HG03442 (cell line): Measurements from ENCODE around the gene ATF6.
A peak's percentile ranks its signal among the peaks of the same experiment; 100 is the strongest.
"Not testable (repeated sequence)": the region's sequence is repeated elsewhere in the genome, so short reads cannot be mapped to it uniquely, and the experiment has no call there.

ENCODE experiments used
- ATAC-seq: cut with Tn5 transposase; IDR thresholded peaks from one replicate; pipeline ENCODE4 v1.9.1; 2021; ENCODE audit warnings: mild to moderate bottlenecking, moderate library complexity; ENCODE audit not compliant: unreplicated experiment

The ATF6 gene

GRCh38 chr1:161777261-161777660 is 11.1 kb downstream of the ATF6 start:
- ATAC-seq = no peak

- ATAC-seq = no peak
Measured at GRCh38 chr1:161778522-161778921, 12.4 kb downstream of the ATF6 start.

GRCh38 chr1:161779393-161779792 is 13.3 kb downstream of the ATF6 start:
- ATAC-seq = no peak

- ATAC-seq = peak; percentile 65
Measured at GRCh38 chr1:161781995-161782394, 15.9 kb downstream of the ATF6 start.

GRCh38 chr1:161782886-161783285 is 16.8 kb downstream of the ATF6 start:
- no peak for ATAC-seq

- no peak for ATAC-seq
Measured at GRCh38 chr1:161784968-161785367, 18.8 kb downstream of the ATF6 start.

GRCh38 chr1:161787355-161787754 is 21.2 kb downstream of the ATF6 start:
- ATAC-seq = no peak

GRCh38 chr1:161790587-161791317 is 24.6 kb downstream of the ATF6 start:
- ATAC-seq = no peak

GRCh38 chr1:161791904-161792655 is 26.0 kb downstream of the ATF6 start:
- ATAC-seq = no peak

GRCh38 chr1:161792740-161793139 is 26.6 kb downstream of the ATF6 start:
- ATAC-seq = peak; percentile 87

GRCh38 chr1:161799792-161800191 is 33.7 kb downstream of the ATF6 start:
- ATAC-seq = no peak

GRCh38 chr1:161801955-161802354 is 35.8 kb downstream of the ATF6 start:
- no peak for ATAC-seq

- no peak for ATAC-seq
Measured at GRCh38 chr1:161803181-161803580, 37.1 kb downstream of the ATF6 start.

- ATAC-seq = no peak
Measured at GRCh38 chr1:161805399-161806197, 39.5 kb downstream of the ATF6 start.

GRCh38 chr1:161809202-161809601 is 43.1 kb downstream of the ATF6 start:
- ATAC-seq = not testable (repeated sequence)

GRCh38 chr1:161809656-161810055 is 43.5 kb downstream of the ATF6 start:
- not testable (repeated sequence) for ATAC-seq

GRCh38 chr1:161810780-161811179 is 44.7 kb downstream of the ATF6 start:
- no peak for ATAC-seq

- ATAC-seq = no peak
Measured at GRCh38 chr1:161816201-161816600, 50.1 kb downstream of the ATF6 start.

- no peak for ATAC-seq
Measured at GRCh38 chr1:161817176-161817730, 51.1 kb downstream of the ATF6 start.

- ATAC-seq = no peak
Measured at GRCh38 chr1:161820914-161821313, 54.8 kb downstream of the ATF6 start.

- no peak for ATAC-seq
Measured at GRCh38 chr1:161824618-161825017, 58.5 kb downstream of the ATF6 start.
